GM18511 (cell line): Measurements from ENCODE around the gene MIXL1.
"Not testable (repeated sequence)": the region's sequence is repeated elsewhere in the genome, so short reads cannot be mapped to it uniquely, and the experiment has no call there.

ENCODE experiments used
- ATAC-seq: cut with Tn5 transposase; IDR thresholded peaks from one replicate; pipeline ENCODE4 v1.9.1; 2021; ENCODE audit warnings: mild to moderate bottlenecking, moderate library complexity; ENCODE audit not compliant: unreplicated experiment

The MIXL1 gene

DNA sequence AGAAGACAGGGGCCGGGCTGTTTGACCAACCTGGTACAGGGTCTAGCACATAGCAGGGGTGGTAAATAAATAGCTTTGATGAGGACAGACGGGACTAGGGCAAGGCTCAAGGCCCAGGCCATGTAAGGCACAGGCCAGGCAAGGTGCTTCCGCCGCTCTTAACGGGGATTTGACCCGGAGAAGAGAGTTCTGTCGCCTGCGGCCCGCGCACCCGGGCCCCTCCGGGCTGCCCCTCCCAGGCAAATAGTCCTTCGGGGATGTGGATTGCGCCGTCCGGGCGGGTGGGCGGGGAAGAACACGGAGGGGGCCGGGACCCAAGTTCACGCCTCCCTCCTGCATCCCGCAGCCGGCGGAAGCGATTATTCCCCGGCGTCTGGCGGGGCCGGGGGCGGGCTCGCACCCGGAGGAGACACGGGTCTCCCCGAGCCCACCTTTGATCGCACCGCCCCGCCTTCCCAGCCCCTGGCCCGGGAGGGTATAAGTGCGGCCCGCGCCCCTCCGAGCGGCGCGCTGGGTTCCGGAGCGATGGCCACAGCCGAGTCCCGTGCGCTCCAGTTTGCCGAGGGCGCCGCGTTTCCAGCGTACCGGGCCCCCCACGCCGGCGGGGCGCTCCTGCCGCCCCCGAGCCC lies at the start of gene MIXL1:
Gene MIXL1, plus strand, starts transcription at position 508 of the 629 bp plus-strand sequence. Its CDS starts 18 bp downstream, at position 526.
- peak; percentile 54 for ATAC-seq

DNA sequence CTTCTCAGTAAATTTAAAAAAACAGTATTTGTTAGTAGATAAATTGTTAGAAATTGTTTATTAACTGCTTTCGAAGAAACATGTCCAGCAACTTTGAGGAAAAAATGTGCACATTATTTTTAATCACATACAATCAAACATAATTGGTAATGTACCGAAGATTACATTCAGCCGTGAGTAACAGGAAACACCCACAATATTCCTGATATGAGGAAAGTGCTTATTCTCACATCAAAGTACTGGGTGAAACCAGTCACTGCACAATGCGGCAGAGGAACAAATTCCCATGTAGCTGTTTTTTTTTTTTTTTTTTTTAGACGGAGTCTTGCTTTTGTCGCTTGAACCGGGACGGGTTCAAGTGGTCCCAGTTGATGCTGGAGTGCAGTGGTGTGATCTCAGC lies 46.6 kb upstream of the MIXL1 start:
- no peak for ATAC-seq

DNA sequence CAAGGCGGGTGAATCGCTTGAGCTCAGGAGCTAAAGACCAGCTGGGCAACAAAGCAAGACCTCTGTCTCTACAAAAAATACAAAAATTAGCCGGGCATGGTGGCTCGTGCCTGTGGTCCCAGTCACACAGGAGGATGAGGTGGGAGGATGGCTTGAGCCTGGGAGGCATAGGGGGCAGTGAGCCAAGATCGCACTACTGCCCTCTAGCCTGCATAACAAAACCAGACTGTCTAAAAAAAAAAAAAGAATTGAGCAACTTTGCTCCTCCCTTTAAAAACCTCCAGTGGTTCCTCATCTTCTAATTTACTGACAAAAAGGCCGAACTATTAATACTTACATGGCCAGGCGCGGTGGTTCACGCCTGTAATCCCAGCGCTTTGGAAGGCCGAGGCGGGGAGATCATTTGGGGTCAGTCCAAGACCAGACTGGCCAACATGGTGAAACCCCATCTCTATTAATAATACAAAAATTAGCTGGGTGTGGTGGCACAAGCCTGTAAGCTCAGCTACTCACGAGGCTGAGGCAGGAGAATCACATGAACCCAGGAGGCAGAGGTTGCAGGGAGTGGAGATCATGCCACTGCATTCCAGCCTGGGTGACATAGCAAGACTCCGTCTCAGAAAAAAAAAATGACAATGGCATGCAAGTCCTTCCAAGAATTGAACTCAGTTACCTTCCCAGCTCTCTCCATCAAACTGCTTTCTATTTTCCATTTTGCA lies 41.3 kb upstream of the MIXL1 start:
- ATAC-seq: no peak

DNA sequence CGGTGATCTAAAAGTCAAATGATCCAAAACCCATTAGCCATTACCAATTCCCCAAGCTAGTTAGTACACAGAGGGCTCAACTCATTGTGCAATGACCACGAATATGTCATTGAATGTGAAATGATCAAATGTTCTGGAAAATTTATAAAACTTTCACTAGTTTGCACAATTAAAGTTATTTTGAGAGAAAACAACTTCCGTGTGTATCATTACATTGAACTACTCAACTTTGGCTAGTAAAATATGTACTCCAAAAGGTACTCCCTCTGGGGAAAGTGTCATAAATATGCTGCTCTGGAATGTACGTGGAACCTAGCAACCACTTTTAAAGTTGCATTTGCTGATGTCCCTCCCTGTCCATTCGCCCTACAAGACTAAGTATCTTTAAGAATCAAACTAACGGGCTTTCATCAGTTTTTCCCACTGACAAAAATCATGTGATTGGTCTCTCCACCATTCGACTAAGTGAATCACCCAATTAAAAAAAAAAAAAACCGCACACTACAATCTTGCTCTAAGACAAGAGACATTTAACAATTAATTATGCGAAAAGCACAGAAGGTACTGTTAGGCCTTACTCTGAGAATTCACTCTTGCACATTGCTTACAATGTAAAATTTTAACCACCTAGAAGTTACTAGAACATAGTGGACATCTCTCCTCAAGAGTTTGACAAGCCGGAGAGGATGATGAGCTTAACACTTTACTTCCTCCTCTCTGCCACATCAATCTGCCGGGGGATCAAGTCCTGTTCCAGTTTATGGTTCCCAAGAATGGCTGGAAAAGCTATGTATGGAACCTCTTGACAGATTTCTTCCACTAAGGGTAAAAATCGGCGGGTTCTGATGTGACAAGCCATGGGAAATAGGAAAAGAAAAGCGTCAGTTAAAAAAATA lies 38.1 kb upstream of the MIXL1 start:
- ATAC-seq: no peak

DNA sequence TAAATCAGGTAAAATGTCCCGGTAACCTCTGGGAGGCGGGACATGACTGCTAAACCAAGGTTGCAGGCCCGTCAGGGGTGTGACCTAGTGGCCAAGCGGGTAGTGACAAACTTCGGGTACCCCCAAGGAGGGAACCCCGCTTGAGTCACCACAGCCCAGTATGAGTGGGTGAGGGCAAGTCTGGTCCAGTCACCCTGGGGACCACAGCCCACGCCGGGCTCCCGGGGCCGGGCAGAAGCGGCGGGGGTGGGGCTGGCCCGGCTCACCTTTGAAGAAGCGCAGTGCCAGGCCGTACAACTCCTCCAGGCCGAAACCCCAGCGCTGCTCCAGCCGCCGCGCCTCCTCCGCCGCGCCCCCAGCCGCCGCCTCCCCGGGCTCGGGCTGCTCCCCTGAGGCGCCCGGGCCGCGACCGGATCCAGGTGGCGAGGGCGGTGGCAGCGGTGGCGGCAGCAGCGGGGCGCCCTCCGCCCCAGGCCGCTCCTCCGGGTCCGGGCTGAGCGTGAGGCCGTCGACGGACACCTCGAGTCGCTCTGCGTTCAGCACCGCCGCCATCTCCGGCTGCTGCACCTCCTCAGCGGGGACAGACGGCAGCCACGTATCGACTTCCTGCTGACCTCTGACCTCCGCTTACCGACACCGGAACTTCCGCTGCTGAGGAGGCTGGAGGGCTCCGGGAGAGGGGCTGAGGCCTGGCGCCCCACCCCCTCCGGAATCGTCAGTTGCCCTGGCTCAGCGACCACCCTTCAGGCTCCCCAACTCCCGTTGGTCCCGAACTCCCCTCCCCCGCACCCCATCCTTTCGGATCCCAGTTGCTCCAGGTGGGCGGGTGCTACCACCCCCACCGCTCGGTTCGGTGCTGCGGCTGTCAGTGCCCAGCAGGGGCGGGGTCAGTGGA lies 37.1 kb upstream of the MIXL1 start, which contains the start of gene ACBD3:
Gene ACBD3, minus strand, starts transcription at position 618 of the 895 bp plus-strand sequence. Its CDS starts 66 bp downstream, at position 552.
- ATAC-seq: peak; percentile 96

DNA sequence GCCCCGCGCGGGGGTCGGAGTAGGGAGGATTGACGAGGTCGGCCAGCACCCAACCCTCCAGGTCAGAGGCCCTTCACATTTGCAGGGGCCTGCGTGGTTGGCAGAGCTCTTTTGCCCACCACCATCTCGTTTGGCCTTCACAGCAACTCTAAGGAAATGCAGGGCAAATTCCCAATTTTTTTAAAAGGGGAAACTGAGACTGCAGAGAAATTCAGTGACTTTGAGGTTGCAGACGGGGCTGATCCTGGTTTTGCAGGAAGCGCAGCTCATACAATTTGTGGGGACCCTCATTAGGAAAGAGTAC lies 36.5 kb upstream of the MIXL1 start:
- ATAC-seq: no peak

DNA sequence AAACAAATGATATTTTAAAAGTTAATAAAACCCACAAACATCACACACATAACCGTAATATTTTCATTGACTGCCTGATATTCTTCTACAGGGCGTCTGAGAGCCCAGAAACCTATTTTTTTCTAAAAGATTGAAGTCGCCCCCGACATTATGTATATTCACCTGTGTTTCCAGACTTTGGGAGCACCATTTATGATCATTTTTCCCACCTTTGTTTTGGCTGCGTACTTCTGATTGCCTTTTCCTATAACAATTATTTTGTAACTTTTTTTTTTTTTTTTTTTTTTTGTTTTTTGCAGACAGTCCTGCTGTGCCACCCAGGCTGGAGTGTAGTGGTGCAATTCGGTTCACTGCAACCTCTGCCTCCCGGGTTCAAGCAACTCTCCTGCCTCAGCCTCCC lies 36.1 kb upstream of the MIXL1 start:
- no peak for ATAC-seq

DNA sequence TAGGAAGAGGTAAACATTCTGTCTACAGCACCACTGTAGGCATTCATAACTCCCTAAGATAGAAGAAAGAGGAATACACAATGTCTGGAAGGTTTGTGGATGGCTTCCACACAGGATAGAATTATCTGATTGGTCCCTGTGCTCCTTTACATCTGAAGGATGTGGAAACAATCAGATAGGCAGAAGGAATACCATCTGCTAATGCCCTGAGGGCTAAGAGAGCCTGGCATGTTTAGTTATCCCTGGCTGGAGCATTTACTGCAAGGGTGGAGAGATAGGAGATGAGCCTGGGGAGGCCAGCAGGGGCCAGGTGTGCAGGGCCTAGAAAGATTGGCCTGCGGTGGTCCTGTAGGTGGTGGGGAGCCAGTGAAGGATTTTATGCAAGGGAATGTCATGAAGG lies 28.3 kb upstream of the MIXL1 start:
- ATAC-seq: no peak

DNA sequence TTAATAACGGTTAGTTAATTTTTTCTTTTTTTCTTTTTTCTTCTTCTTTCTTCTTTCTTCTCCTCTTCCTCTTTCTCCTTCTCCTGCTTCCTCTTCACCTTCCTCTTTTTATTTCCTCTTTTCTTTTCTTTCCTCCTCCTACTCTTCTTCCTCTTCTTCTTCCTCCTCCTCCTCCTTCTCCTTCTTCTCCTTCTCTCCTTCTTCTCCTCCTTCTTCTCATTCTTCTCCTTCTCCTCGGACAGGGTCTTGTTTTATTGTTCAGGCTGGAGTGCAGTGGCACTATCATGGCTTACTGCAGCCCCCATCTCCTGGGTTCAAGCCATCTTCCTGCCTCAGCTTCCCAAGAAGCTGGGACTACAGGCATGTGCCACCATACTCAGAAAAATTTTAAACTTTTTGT lies 23.5 kb upstream of the MIXL1 start:
- no peak for ATAC-seq

DNA sequence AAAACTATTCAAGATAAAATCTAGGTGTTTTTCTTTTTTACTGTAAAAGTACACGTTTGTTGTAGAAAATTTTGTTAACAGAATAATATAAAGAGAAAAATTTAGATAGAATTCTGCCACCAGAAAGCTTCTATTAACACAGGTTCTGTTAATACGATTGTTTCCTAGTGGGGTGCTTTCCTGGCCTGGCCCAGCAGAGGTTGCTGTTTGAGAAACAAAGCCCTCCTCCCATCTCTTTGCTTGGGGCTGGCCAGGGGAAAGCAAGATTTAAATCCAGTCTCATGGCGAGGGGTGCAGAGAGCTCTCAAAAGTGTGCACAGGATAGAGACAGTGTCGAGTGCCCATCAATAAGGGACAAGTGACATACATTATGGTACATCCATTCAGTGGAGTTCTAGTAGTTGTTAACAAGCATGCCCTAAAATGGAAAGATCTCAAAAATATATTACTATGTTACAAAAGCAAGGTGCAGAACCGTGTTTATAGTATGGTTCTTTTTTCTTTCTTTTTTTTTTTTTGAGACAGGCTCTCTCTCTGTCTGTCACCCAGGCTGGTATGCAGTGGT lies 22.4 kb upstream of the MIXL1 start:
- ATAC-seq: peak; percentile 65

DNA sequence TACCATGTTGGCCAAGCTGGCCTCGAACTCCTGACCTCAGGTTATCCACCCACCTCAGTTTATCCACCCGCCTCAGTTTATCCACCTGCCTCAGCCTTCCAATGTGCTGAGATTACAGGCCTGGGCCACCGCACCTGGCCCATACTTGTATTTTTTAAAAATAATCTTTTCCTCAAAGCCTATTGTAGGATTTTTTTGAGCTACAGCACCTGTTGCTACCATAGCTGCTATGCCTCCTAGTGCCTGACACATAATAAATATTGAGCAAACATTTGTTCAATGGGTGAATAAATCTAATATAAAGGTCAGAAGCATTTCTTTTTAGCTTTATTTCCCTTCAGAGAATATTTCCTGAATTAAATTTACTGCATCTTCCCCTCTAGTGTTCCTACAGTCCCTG lies 21.2 kb upstream of the MIXL1 start:
- ATAC-seq: no peak

DNA sequence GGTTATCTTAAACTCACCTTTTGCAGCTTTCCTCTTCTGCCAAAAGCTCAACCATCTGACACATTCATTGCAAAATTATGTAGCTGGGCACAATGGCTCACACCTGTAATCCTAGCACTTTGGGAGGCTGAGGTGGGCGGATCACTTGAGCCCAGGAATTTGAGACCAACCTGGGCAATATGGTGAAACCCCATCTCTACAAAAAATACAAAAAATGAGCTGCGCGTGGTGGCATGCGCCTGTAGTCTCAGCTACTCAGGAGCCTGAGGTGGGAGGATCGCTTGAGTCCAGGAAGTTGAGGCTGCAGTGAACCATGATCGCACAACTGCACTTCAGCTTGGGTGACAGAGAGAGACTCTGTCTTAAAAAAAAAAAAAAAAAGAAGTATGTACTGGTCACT lies 20.8 kb upstream of the MIXL1 start:
- ATAC-seq: not testable (repeated sequence)

DNA sequence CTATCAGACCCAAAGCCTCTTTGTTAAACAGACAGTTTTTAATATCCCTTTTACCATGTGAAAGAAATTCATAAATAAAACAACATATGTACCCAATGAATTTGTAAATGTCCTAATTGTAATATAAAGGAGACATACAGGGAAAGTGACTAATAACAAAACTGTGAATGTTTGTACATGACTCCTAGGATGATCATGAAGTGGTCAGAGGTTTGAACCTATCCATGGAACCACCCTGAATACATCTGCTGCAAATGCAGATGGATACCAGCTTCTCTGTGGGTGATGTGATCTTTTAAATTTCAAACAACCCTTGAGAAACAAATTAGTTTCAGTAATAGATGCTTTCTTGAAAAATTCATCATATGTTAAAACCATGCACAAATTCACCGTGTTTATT lies 20.2 kb upstream of the MIXL1 start:
- ATAC-seq: no peak

DNA sequence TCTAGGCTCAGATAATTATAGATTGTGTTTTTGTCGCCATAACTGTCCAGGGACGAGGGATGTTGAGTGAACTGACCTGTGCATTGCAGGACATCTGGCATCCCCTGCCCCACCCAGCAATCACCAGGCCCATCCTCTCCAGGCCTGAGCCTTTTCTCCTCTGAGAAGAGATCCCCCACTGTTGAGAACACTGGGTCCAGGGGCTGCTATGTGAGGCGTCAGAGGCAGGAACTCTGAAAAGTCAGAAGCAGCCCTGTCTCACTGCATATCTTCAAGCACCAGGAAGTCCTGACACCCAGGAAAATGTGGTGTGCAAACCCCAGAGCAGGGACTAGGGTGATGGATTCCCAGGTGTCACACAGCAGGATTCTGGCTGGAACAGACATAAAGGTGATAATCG lies 19.8 kb upstream of the MIXL1 start:
- ATAC-seq: no peak

DNA sequence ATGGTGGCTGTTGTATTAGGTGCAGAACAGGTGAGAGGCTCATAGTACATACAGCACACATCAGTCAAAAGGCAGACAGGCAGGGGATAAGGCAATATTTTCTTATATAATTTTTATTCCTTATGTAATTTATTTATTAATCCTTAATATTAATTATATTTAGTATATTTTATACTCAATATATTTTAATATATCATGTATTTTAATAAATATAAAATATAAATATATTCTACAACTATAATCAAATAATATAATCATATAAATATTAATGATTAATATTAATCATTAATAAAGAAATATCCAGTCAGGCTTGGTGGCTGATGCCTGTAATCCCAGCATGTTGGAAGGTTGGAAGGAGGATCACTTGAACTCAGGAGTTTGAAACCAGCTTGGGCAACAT lies 19.3 kb upstream of the MIXL1 start:
- ATAC-seq: no peak

DNA sequence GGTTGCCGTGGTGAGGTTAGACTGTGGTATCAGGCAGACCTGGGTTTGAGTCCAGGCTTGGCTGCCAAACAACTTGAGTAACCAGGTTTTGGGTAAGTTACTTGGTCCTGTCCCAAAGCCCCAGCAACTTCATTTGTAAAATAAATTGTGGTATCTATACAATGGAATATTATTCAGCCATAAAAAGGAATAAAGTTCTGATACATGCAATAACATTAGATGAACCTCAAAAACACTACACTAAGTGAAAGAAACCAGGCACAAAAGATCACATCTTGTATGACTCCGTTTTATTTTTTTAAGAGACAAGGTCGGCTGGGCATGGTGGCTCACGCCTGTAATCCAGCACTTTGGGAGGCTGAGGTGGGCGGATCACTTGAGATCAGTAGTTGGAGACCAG lies 16.4 kb upstream of the MIXL1 start:
- no peak for ATAC-seq

DNA sequence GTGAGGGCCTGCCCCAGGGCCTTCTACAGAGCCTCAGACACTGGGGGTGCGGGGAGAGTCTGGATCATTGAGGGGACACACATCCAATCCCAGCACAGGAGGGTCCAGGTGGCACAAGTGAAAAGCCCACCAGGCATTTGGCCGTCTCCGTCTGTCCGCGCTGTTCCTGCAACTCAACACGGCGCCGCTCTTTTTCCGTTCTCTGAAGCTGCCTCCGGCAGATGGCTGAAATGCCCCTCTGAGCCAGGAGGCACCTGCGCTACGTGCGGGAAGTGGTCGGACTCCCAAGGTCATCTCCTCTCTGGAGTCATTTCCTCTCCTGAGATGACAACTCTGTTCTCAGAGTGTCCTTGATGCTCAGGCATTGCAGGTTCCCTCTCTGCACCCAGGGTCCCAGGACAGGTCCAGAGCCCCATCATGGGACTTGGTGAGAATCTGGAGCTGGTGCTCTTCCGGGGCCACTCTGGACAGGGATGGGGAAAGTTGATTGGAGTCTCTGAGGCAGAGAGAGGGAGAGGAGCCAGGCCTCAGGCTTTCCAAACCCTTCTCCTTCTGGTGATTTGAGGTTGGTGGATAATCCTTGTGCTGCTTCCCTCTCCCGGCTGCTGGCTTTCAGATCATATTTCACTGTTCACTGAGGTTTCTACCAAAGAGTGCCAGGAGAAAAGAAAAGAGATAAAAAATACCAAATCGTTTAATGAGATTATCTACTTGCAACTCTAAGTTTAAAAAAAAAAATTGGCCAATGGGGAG lies 14.0 kb upstream of the MIXL1 start:
- ATAC-seq: no peak

DNA sequence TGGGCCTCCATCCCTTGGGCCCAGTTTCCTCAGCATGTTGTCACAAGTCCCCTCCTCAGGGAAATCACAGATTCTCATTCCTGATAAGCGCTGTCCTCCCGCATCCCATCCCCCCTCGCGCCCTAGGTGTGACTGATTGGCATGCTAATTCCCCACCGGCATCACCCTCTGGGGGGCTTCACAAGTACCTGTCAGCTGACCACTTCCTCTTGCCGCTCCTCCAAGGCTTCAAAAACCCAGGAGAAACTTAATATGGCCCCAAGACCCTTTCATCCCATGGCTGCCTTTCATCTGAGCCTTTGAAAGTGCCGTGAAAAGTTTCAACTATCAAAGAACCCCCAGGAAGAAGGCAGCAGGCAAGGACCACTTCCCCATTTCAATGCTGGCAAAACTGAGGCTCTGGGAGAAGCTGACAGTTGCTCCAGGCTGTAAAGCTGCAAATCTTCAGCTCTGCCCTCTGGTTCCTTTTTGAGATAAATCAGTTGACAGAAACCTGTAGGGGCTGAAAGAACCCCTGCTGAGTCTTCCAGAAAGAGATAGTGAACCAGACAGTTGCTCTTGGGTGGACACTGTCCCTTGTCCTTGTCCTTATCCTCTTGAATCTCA lies 12.8 kb upstream of the MIXL1 start:
- ATAC-seq: no peak

DNA sequence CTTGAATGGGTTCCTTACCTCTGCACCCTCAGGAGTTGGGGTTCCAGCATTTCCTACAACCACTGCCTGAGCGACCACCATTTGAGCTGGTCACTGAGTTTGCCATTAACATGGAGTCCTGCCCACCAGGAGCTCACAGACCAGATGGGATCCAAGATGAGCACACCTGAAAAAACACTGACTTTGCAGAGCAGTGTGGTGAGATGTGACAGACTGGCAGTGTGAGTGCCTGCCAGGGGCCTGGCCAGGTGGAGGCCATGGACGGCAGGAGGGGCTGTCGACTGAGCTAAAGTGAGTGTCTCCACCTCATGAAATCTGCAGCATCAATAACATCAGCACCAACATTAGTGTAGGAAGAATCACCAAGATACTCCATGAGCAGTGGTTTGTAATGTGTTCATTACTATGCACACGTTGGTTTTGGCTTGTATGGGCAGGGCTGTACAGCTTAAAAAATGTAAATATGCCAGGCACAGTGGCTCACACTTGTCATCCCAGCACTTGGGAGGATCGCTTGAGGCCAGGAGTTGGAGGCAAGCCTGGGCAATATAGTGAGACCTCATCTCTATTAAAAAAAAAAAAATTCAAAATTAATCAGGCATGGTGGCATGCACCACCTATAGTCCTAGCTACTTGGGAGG lies 12.2 kb upstream of the MIXL1 start:
- no peak for ATAC-seq
